ENCODE data around the gene SMYD3.

DNA sequence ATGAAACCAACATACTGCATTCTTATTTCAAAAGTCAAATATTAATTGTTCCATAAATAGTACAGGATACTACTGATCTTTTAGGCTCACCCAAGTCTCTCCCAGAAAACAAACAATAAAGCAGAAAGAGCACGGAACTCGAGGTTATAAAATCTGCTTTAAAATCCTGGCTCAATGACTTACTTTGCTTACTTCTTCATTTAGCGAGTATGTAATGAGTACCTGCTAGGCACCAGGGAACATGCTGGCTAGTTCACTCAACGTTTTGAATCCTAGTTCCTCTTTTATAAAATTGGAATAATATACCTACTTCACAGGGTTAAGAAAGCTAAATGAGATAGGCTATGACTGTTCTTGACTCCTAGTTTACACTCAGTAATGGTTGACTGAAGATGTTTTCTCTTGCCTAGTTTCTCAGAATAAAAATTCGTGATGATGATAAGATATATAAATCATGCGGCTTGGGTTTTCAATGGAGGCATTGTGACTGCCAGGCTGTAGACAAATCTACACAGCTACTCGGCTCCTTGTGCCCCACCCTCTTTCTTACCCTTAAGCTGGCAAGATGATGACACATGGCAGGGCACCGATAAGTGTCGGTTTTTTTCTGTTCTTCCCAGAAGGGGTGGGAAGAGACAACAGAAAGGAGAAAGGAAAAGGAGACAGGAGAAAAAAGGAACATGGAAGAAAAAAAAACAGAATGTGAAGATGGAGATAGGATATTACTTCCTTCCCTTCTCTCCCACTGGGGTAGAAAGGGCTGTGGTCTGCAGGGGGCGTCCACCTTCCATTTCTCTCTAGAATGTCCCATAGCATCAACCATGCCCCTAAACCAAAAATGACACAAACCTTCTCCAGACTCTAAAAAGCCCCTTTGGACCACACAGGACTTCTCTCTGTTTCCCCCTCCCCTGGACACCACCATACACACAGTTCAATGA lies 507.1 kb downstream of the SMYD3 start:
- TF ChIP-seq POLR2A (IDR thresholded peaks at IDR 0.05; ENCODE audit: low read depth, low read length): no peak
- TF ChIP-seq CTCF (conservative IDR thresholded peaks at IDR 0.05; ENCODE audit: low read depth, low read length): no peak
- TF ChIP-seq FOS (IDR thresholded peaks at IDR 0.05; ENCODE audit: low read depth, low read length): no peak
- no peak for TF ChIP-seq MXI1 (IDR thresholded peaks at IDR 0.05; ENCODE audit: borderline replicate concordance, low read depth, low read length)
- TF ChIP-seq RCOR1 (IDR thresholded peaks at IDR 0.05; ENCODE audit: insufficient replicate concordance, low read length): no peak
- TF ChIP-seq ELK1 (IDR thresholded peaks at IDR 0.05; ENCODE audit: borderline replicate concordance, low read depth, low read length): no peak
- no peak for TF ChIP-seq RFX5 (IDR thresholded peaks at IDR 0.05; ENCODE audit: low read depth, low read length)
- no peak for TF ChIP-seq SMC3 (IDR thresholded peaks at IDR 0.05; ENCODE audit: low read depth, low read length)
- no peak for TF ChIP-seq CEBPB (IDR thresholded peaks at IDR 0.05; ENCODE audit: low read depth, low read length)
- no peak for TF ChIP-seq RAD21 (IDR thresholded peaks at IDR 0.05; ENCODE audit: low read length)
- TF ChIP-seq USF2 (IDR thresholded peaks at IDR 0.05; ENCODE audit: low read depth, low read length): no peak
- TF ChIP-seq BHLHE40 (IDR thresholded peaks at IDR 0.05; ENCODE audit: low read depth, low read length): no peak
